GM12874 (cell line): ENCODE measurements around the gene ATP10A.

ENCODE experiments used
- CTCF ChIP-seq: IDR thresholded peaks from 2 replicates; pipeline ENCODE4 v1.5.1; 2011; ENCODE audit warnings: low read depth, mild to moderate bottlenecking, control low read depth, low read length, moderate library complexity; ENCODE audit not compliant: insufficient read depth

ATP10A gene

GRCh38 chr15:25800761-25801515, 62.2 kb downstream of the ATP10A start:
- TF ChIP-seq CTCF: no peak

DNA sequence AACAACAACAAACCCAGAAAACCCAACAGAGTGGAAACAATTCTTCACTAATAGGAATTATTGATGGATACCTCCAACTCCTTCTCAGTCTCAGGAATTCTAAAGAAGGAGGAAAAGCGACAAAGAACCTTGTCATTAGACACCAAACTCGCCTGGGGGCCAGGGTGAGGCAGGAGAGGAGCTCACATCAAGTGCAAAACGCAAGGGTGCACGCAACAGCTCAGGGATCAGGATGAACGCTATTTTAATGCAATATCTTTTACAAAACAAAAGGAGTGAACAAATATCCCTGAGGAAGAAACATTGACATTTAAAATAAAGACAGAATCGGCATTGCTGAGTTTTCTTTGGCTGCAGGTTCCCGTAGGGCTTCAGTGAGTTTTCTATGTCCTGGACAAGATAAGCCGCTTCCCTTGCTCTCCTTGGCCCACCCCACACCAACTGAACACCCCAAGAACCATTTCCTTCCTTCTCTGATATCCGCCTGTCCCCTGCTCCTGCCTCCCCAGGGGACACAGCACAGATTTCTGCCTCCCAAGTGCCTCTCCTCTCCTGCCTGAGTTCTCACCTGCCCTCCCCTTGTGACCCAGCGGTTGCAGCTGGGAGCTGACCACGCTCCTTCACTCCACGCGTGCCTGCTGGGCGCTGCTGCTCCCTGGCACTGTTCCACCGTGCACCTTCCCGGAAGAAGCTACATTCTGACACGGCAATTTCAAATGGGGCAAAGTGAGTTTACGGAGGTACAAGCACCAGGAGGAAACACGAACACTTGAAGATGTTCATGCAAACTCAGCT, 63.0 kb downstream of the ATP10A start:
- TF ChIP-seq CTCF: no peak

DNA sequence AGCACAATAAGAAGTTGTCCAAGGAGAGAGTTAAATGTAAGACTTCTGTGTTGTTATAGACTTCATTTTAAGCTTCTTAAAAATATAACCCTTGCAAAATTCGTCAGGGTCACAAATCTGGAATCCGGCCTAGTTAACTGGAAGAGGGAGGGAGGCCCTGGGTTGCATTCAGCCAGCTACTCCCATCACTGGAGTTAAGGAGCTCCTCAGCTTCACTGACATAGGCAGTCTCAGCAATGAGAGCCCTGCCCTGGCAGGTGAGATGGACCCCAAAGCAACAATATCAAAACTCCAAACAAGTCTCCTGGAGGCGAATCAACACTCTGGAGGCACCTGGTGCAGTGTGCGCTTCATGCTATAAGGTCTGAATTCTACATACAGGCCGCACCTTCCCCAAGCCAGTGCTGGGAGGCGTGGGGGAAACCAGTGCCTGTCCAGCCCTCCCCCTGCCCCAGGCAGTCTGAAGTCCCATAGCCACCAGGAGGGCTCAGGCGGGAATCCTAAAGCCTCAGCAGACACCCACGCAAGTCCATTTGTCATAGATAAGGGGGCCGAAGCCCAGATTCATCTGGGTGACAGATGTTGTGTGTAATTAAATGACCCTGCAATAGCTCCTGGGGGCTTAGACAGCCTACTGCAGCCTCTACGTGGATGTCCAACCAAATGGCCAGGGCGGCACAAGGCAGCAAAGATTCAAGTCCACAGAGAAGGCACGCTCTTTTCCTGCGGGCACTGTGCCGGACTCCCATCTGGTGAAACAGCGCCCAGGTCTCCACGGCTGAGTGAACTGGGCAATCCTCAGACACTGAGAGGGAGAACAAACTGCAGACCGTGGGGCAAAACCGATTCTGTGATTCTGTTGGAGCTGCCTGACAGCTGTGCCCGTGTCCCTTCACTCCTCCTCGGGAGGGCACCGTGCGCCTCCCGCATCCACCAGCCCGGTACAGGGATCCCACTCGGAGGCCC, 64.9 kb downstream of the ATP10A start:
- no peak for TF ChIP-seq CTCF

DNA sequence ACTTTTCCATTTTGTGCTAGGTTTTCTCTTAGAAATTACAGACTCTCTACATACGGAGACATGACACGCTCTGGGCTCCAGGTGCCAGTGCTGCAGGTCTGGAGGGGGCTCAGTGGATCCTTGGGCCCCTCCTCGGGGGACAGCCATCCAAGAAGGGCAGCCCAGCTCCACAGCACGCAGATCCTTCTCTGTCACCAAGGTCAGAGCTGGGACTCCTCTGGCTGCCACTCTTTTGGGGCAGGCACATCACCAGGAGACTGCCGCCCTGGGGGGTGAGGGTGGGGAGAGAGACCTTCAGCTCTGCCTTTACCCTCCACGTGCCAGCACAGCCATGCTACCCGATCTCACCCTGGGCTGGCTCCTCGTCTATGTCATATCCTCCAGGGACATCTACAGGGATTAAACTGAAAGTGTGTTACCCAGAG, 65.6 kb downstream of the ATP10A start:
- no peak for TF ChIP-seq CTCF

DNA sequence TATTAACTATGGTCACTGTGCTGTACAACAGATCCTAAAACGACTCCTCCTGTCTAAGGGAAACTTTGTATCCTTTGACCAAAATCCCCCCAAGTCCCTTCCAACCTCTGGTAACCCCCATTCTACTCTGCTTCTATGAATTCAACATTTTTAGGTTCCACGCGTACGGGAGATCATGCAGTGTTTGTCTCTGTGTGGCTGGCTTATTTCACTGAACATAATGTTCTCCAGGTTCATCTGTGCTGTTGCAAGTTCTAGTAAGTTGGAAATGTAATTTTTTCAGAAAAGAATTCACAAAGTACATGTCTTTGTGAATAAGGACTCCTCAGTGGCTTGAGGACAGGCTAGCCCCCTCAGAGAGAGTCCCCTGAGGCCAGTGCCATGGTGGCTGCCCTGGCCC, 66.1 kb downstream of the ATP10A start:
- TF ChIP-seq CTCF: no peak

DNA sequence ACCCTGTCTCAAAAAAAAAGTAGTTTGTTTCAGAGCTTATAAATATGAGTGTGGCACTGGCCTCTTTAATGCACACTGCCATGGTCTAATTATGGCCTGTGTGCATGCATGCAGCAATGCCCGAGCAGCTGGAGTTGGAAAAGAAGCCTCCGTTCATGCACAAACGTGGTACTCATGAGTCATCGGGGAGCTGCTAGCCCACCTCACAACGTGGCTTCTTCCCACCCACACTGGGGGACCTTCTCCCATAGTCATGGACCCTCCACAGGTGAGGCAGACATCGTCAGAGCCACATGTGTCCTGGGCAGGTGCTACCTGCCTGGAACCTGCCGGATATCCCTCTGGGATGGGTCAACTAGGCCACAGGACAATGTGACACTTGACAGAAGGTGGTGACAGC, 66.7 kb downstream of the ATP10A start:
- TF ChIP-seq CTCF: no peak

DNA sequence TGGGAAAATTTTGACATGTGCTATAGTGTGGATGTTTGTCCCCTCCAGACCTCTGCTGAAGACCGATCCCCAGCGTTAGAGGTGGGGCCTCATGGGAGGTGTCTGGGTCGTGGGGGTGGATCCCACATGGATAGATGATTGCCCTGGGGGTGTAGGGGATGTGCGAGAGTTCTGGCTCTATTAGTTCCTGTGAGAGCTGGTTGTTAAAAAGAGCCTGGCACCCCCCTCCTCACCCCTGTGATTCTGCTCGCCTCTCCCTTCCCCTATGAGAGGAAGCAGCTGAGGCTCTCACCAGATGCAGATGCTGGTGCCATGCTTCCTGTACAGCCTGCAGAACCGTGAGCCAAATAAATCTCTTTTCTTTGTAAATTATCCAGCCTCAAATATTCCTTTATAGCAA, 67.4 kb downstream of the ATP10A start:
- TF ChIP-seq CTCF: no peak
